ENCODE results near the gene SORBS2.

- TF ChIP-seq, protein P1, sequence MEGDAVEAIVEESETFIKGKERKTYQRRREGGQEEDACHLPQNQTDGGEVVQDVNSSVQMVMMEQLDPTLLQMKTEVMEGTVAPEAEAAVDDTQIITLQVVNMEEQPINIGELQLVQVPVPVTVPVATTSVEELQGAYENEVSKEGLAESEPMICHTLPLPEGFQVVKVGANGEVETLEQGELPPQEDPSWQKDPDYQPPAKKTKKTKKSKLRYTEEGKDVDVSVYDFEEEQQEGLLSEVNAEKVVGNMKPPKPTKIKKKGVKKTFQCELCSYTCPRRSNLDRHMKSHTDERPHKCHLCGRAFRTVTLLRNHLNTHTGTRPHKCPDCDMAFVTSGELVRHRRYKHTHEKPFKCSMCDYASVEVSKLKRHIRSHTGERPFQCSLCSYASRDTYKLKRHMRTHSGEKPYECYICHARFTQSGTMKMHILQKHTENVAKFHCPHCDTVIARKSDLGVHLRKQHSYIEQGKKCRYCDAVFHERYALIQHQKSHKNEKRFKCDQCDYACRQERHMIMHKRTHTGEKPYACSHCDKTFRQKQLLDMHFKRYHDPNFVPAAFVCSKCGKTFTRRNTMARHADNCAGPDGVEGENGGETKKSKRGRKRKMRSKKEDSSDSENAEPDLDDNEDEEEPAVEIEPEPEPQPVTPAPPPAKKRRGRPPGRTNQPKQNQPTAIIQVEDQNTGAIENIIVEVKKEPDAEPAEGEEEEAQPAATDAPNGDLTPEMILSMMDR (conservative IDR thresholded peaks at IDR 0.05 in 1 of 2, IDR thresholded peaks at IDR 0.05 in 1 of 2; ENCODE audit: low read depth in 1 of 2, low read length in 2 of 2), result no peak
- TF ChIP-seq EZH2 (IDR thresholded peaks at IDR 0.05; ENCODE audit: low read length, missing control alignments), result no peak
Observed at GRCh38 chr4:185582651-185583400, 229.2 kb downstream of the SORBS2 start.

Measured in fibroblast of lung (primary cell).